ENCODE results near the gene LRRC46. TPM values are rescaled to one million over a fixed set of nuclear protein-coding genes. Genes with fewer than 3 reads are reported as not detected.

The LRRC46 gene
- total and polyA plus RNA-seq, 9 of the 15 experiments (the other 6 are each of a cell fraction or from before 2014, with no cell fraction given) = 0.39 to 1.4 (median 0.53) TPM; not detected in 1

DNA sequence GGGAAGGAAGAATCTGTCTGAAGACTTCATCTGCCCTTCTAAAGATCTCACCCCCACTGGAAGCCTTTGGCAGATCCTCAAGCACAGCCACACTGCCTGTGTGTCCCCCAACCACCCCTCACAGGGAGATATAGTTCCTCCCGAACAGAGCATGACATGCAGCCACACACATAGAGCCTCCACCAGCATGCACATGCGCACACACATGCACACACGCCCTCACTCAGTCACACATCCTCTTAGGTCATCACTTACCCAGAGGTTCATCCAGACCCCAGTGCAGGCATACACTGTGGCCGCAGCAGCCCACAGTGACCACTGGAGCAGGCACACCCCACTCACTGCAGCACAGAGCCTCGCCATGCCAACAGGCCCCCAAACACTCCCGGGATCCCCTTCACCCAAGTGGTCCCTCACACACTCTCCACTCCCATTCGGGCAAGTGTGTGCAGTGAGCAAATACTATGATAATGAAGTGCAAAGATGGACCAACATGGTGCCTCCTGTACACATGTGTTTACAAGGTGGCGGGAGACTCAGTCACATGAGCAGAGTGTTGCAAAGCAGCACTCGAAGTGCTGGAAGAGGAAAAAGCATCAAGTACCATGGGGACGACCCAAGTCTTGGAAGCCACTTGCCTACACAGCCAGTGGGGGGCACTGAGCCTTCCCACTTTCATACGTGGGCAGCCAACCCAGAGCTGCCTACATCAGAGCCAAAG lies 36.5 kb downstream of the LRRC46 start (continued):
- TF ChIP-seq ZNF592 (IDR thresholded peaks at IDR 0.05) = peak; percentile 69
- no peak for TF ChIP-seq ZFP30 (CRISPR knock-in tag; IDR thresholded peaks at IDR 0.05; ENCODE audit: borderline replicate concordance)
- no peak for TF ChIP-seq ZBTB8A (IDR thresholded peaks at IDR 0.05; ENCODE audit: partially characterized antibody)
- no peak for TF ChIP-seq TOE1 (IDR thresholded peaks at IDR 0.05; ENCODE audit: borderline replicate concordance)
- no peak for TF ChIP-seq TOE1 (CRISPR knock-in tag; IDR thresholded peaks at IDR 0.05; ENCODE audit: borderline replicate concordance, low read depth)

DNA sequence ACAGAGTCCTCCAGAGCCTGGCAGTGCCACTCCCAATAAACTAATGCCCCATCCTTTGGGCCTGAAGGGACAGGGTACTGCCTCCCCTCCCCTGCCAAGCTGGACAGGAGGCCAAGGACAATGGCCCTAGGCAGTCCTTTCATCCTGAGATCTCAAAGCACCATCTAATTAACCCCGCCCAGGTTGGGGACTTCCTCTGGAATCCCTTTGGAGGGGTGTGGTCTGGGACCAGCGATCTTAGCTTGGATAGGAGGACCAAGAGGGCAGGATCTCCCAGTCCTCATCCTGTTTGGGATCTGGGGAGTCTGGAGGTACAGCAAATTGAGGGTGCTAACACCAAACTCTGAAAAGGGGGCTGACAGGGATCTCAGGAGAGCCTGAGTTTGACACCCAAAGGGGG lies 37.6 kb downstream of the LRRC46 start:
- BruUV-seq (replicated peaks) = no TSS peak
- Histone ChIP-seq H3K4me1 (replicated peaks in 1 of 2; ENCODE audit: control insufficient read depth in 2 of 2, insufficient read depth in 2 of 2, low read length in 2 of 2) (peaks cover 59 to 69% of the 10 kb centered on the region in 2 experiments), H3K27ac (ENCODE audit: extremely low read depth, low read depth, low read length) (no peak overlapping the region), H3K9me3 (replicated peaks; ENCODE audit: control insufficient read depth, insufficient read depth, low read depth, low read length) (no peaks in the 10 kb centered on the region), H3K27me3 (ENCODE audit: control insufficient read depth in 2 of 2, insufficient read depth in 2 of 2, low read length in 2 of 2) (no peaks in the 10 kb centered on the region), H2AFZ (ENCODE audit: low read depth, low read length) (peak overlapping the region; percentile 42; the same call in 1 of the 2 replicates), H3K36me3 (ENCODE audit: control insufficient read depth, insufficient read depth, low read length) (no peaks in the 10 kb centered on the region), H3K79me2 (ENCODE audit: control insufficient read depth, insufficient read depth, low read length) (no peaks in the 10 kb centered on the region), H3K9ac (ENCODE audit: insufficient read depth in 1 of 2, low read depth in 2 of 2, low read length in 2 of 2) (no peak overlapping the region), H4K20me1 (replicated peaks; ENCODE audit: control insufficient read depth, insufficient read depth, low read length) (no peaks in the 10 kb centered on the region), H3K4me2 (ENCODE audit: insufficient read depth, low read length) (no peak overlapping the region), H3K4me3 (no peak overlapping the region), H3K9me1 (ENCODE audit: control insufficient read depth, insufficient read depth, low read length) (no peaks in the 10 kb centered on the region)
- in situ Hi-C loops (cut with MboI) (no loop called here), intact Hi-C loops (cut with micrococcal nuclease) (no loop called here)
- ATAC-seq = no peak
- CTCF ChIA-PET (ENCODE audit: low intra/inter-chr PET ratio) = no interaction called here
- no peak for FAIRE-seq
- DNase-seq (ENCODE audit: extremely low read depth in 1 of 4, low spot score in 3 of 4) = peak in 2 of 4 experiments; percentile 45 to 48
- 28% methylated on average over 2 of the region's 2 CpGs for WGBS (ENCODE audit: insufficient coverage, low coverage, missing lambda C conversion rate)
- POLR2A ChIA-PET = interaction anchor here (0.6 to 1.5 kb wide), 3 partner anchors 9 to 27 kb away, joined by 3 read pairs; partner anchors contain the start of genes SP2 and SP6
- TF ChIP-seq, protein P1, sequence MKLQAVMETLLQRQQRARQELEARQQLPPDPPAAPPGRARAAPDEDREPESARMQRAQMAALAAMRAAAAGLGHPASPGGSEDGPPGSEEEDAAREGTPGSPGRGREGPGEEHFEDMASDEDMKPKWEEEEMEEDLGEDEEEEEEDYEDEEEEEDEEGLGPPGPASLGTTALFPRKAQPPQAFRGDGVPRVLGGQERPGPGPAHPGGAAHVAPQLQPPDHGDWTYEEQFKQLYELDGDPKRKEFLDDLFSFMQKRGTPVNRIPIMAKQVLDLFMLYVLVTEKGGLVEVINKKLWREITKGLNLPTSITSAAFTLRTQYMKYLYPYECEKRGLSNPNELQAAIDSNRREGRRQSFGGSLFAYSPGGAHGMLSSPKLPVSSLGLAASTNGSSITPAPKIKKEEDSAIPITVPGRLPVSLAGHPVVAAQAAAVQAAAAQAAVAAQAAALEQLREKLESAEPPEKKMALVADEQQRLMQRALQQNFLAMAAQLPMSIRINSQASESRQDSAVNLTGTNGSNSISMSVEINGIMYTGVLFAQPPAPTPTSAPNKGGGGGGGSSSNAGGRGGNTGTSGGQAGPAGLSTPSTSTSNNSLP (IDR thresholded peaks at IDR 0.05; ENCODE audit: borderline replicate concordance, low read depth, low read length) = no peak
- TF ChIP-seq NEUROD1 (IDR thresholded peaks at IDR 0.05; ENCODE audit: borderline replicate concordance, low read depth, low read length, partially characterized antibody) (no peak), ESRRA (IDR thresholded peaks at IDR 0.05; ENCODE audit: borderline replicate concordance, low read depth) (no peak)
- TF ChIP-seq, protein P2, sequence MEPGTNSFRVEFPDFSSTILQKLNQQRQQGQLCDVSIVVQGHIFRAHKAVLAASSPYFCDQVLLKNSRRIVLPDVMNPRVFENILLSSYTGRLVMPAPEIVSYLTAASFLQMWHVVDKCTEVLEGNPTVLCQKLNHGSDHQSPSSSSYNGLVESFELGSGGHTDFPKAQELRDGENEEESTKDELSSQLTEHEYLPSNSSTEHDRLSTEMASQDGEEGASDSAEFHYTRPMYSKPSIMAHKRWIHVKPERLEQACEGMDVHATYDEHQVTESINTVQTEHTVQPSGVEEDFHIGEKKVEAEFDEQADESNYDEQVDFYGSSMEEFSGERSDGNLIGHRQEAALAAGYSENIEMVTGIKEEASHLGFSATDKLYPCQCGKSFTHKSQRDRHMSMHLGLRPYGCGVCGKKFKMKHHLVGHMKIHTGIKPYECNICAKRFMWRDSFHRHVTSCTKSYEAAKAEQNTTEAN (CRISPR knock-in tag; IDR thresholded peaks at IDR 0.05) = no peak
- TF ChIP-seq, protein P3, sequence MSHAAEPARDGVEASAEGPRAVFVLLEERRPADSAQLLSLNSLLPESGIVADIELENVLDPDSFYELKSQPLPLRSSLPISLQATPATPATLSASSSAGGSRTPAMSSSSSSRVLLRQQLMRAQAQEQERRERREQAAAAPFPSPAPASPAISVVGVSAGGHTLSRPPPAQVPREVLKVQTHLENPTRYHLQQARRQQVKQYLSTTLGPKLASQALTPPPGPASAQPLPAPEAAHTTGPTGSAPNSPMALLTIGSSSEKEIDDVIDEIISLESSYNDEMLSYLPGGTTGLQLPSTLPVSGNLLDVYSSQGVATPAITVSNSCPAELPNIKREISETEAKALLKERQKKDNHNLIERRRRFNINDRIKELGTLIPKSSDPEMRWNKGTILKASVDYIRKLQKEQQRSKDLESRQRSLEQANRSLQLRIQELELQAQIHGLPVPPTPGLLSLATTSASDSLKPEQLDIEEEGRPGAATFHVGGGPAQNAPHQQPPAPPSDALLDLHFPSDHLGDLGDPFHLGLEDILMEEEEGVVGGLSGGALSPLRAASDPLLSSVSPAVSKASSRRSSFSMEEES (CRISPR knock-in tag; IDR thresholded peaks at IDR 0.05) = no peak
